SH-SY5Y (cell line): ENCODE measurements around the gene ZNF565.

Source experiments
- GATA2 ChIP-seq: IDR thresholded peaks from 2 replicates; pipeline ENCODE4 v1.6.1; 2011; ENCODE audit warnings: mild to moderate bottlenecking, low read depth, low read length
- GATA3 ChIP-seq: IDR thresholded peaks from 2 replicates; pipeline ENCODE4 v1.6.1; 2011; ENCODE audit warnings: low read depth, mild to moderate bottlenecking, low read length, moderate library complexity

The ZNF565 gene

DNA sequence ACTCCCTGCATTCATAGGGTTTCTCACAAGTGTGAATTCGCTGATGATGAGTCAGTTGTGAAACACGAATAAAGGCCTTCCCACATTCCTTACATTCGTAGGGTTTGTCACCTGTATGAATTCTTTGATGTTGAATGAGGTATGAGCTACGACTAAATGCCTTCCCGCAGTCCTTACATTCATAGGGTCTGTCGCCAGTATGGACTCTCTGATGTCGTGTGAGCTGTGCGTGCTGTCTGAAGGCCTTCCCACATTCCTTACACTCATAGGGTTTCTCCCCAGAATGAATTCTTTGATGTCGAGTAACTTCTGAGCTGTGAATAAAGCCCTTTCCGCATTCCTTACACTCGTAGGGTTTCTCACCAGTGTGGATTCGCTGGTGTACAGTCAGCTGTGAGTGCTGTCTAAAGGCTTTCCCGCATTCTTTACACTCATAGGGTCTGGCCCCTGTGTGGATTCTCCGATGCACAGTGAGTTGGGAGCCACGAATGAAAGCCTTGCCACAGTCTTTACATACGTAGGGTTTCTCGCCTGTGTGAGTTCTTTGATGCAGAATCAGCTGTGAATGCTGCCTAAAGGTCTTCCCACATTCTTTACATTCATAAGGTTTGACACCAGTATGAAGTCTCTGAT, 31.7 kb downstream of the ZNF565 start:
- TF ChIP-seq GATA3 (no peak), GATA2 (no peak)

DNA sequence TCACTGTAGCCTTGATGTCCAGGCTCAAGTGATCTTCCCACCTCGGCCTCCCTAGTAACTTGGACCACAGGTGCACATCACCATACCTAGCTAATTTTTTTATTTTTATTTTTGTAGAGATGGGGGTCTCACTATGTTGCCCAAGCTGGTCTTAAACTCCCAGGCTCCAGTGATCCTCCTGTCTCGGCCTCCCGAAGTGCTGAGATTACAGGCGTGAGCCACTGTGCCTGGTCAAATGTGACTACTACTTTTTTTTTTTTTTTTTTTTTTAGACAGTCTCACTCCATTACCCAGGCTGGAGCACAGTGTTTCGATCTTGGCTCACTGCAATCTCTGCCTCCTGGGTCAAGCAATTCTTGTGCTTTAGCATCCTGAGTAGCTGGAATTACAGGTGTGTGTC, 41.6 kb downstream of the ZNF565 start:
- no peak for TF ChIP-seq GATA3
- no peak for TF ChIP-seq GATA2

- TF ChIP-seq GATA2: no peak
- no peak for TF ChIP-seq GATA3
Observed at GRCh38 chr19:36169084-36169760, 45.2 kb downstream of the ZNF565 start.

DNA sequence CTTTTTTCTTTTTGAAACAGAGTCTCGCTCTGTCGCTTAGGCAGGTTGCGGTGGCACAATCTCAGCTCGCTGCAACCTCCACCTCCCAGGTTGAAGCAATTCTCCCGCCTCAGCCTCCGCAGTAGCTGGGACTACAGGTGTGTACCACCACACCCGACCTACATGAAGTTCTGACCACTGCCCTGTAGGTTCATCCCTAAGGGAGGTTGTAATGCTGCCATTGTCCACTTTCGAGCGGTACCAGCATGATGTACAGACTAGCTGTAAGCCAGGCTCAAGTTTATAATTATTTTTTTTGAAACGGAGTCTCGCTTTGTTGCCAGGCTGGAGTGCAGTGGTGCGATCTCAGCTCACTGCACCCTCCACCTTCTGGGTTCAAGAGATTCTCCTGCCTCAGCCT, 50.7 kb downstream of the ZNF565 start:
- TF ChIP-seq GATA2 (no peak), GATA3 (no peak)

GRCh38 chr19:36160821-36161596, 53.5 kb downstream of the ZNF565 start:
- TF ChIP-seq GATA2: no peak
- no peak for TF ChIP-seq GATA3

GRCh38 chr19:36153126-36153525, 61.3 kb downstream of the ZNF565 start:
- no peak for TF ChIP-seq GATA2
- no peak for TF ChIP-seq GATA3

DNA sequence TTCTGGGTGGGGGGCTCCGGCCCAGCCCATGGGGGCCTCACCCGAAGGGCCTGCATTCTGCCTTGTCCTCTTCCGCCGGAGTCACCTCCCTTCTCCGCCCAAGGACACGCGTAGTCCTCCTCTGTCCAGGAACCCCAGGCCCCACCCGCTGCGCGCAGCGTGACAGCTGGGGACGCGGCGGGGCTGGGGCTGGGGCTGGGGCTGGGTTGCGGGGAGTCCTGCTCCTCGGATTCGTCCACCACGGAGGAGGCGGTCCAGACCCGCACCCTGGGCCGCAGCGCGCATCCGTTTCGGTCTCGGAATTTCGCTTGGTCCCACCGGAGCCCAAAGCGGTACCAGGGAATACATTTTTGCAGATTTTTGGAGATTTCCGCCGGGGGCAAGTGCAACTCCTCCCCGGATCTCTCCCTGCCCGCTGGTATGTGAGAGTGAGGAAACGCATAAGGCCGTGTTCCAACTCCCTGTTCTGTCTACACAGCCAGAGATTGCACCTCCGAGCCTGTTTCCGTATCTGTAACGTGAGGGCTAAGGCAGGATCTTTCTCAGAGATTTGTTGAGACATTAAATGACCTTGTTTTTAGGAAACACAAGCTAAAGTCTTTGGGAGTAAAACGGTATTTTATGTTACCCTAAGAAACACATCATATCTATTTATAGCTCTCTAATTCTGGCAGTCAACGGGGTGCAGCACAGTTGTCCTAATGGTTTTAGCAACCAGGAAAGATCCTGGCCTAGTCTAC, 61.9 kb downstream of the ZNF565 start, which contains the start of gene COX7A1:
COX7A1 (minus strand) TSS at position 96 of the 740 bp plus-strand sequence; CDS start at position 56, 40 bp downstream.
- TF ChIP-seq GATA3 (no peak), GATA2 (no peak)

DNA sequence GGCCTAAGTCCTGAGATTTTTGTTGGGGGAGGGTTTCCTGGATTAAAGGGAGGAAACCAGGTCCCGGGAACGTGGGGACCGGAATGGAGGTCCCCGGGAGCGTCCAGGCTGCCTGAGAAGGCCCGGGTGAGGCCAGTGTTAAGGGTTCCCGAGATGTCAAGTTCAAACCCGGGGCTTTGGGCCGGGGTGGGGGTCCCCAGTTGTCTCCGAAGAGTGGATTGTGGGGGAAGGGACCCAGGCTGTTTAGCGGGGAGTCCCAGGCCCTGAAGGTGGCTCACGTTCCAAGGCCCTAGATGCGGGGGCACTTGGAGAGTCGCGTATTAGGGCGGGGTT, 62.5 kb downstream of the ZNF565 start:
- no peak for TF ChIP-seq GATA2
- no peak for TF ChIP-seq GATA3

GRCh38 chr19:36151144-36152018, 63.1 kb downstream of the ZNF565 start:
- no peak for TF ChIP-seq GATA2
- TF ChIP-seq GATA3: no peak

DNA sequence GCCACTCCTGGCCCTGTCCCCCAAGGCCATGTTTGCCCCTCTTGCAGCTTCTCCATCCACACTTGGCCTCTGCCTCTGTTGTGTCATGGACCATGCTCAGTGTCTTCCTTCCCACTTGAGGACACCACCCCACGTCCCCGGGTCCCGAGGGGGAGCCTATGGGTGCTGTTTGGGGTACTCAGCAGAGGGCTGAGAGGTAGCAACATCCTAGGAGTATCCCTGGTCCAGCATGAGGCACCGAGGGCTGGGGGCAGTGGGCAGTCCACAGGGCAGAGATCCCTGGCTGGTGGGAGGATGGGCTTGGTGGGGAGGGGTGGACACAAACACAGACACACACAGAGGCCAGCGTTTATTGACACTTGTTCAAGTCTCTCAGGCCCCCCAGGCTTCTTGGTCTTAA, 63.9 kb downstream of the ZNF565 start:
- TF ChIP-seq GATA2 (no peak), GATA3 (no peak)

DNA sequence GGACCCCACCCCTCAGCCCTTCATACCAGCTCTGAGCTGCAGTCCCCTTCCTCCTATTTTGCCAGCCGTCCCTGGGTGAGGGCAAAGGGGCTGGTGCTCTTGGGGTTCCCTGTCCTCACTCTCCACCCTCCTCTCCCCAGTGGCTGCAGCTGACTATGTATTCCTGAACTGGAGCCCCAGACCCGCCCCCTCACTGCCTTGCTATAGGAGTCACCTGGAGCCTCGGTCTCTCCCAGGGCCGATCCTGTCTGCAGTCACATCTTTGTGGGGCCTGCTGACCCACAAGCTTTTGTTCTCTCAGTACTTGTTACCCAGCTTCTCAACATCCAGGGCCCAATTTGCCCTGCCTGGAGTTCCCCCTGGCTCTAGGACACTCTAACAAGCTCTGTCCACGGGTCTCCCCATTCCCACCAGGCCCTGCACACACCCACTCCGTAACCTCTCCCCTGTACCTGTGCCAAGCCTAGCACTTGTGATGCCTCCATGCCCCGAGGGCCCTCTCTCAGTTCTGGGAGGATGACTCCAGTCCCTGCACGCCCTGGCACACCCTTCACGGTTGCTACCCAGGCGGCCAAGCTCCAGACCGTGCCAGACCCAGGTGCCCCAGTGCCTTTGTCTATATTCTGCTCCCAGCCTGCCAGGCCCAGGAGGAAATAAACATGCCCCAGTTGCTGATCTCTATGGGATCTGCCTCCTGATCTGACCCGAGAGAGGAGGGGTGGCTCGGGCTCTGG, 64.6 kb downstream of the ZNF565 start:
- no peak for TF ChIP-seq GATA3
- no peak for TF ChIP-seq GATA2

DNA sequence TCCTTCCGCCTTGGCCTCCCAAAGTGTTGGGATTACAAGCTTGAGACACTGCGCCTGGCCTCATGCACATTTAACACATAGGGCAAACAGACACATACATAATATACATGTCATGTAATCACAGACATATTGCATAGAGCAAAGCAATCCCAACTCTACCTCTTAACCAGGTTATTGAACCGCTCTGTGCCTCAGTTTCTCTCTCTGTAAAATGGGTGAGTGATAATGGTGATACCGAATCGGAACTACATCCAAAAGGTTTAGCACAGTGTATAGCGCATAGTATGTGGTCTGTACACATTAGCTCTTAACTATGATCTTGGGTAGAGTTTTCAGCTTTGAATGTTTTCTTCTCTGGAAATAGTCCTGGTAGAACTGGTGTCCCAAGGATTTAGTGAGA, 69.8 kb downstream of the ZNF565 start:
- no peak for TF ChIP-seq GATA2
- no peak for TF ChIP-seq GATA3

GRCh38 chr19:36142496-36142895, 72.0 kb downstream of the ZNF565 start:
- no peak for TF ChIP-seq GATA3
- TF ChIP-seq GATA2: no peak

DNA sequence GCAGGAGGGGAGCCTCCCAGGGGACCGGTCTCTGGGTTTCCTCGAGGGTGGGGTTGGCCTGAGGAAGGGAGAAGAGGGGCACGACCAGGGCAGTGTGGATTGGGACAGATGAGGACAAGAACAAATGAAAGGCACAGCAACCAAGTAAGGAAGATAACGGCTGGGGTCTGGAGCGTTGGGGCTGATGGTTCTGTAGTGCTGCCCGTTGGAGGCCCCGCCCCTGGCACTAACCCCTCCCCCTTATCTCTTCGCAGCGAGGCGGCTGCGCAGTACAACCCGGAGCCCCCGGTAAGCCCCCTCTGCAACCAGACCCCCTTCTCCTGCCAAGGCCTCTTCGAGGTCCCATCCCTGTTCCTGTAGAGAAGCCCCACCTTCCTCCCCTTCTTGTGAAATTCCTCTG, 72.4 kb downstream of the ZNF565 start:
- no peak for TF ChIP-seq GATA2
- TF ChIP-seq GATA3: no peak
